GM18505 (cell line): ENCODE results near the gene PRKX.
"Not testable (repeated sequence)": the region's sequence is repeated elsewhere in the genome, so short reads cannot be mapped to it uniquely, and the experiment has no call there.

Experiments
- ATAC-seq: cut with Tn5 transposase; IDR thresholded peaks from one replicate; pipeline ENCODE4 v1.9.1; 2021; ENCODE audit not compliant: unreplicated experiment
- POLR2A ChIP-seq: IDR thresholded peaks from 4 replicates; pipeline ENCODE4 v1.6.1; 2011; ENCODE audit warnings: borderline replicate concordance; ENCODE audit not compliant: insufficient read depth, insufficient read length; ENCODE audit errors: extremely low read depth

Gene PRKX

GRCh38 chrX:3697701-3698279 lies 15.7 kb downstream of the PRKX start:
- ATAC-seq = no peak
- no peak for TF ChIP-seq POLR2A

- ATAC-seq = no peak
- TF ChIP-seq POLR2A = no peak
Measured at GRCh38 chrX:3697220-3697684, 16.2 kb downstream of the PRKX start.

GRCh38 chrX:3695536-3695935 lies 17.9 kb downstream of the PRKX start:
- no peak for TF ChIP-seq POLR2A
- ATAC-seq = no peak

GRCh38 chrX:3690140-3690539 lies 23.3 kb downstream of the PRKX start:
- ATAC-seq = no peak
- TF ChIP-seq POLR2A = no peak

- not testable (repeated sequence) for ATAC-seq
Measured at GRCh38 chrX:3683236-3683635, 30.2 kb downstream of the PRKX start.

- no peak for TF ChIP-seq POLR2A
- no peak for ATAC-seq
Measured at GRCh38 chrX:3680459-3680858, 33.0 kb downstream of the PRKX start.

GRCh38 chrX:3679669-3680068 lies 33.8 kb downstream of the PRKX start:
- no peak for TF ChIP-seq POLR2A
- ATAC-seq = no peak

- ATAC-seq = no peak
- TF ChIP-seq POLR2A = no peak
Measured at GRCh38 chrX:3678328-3678727, 35.1 kb downstream of the PRKX start.

GRCh38 chrX:3674881-3675280 lies 38.6 kb downstream of the PRKX start:
- TF ChIP-seq POLR2A = no peak
- no peak for ATAC-seq

GRCh38 chrX:3669841-3670475 lies 43.5 kb downstream of the PRKX start:
- no peak for TF ChIP-seq POLR2A
- no peak for ATAC-seq

- no peak for ATAC-seq
Measured at GRCh38 chrX:3666975-3667374, 46.5 kb downstream of the PRKX start.

GRCh38 chrX:3664921-3665320 lies 48.5 kb downstream of the PRKX start:
- TF ChIP-seq POLR2A = no peak
- no peak for ATAC-seq

More at GRCh38 chrX:3666975-3667374, 46.5 kb downstream of the PRKX start:
- no peak for TF ChIP-seq POLR2A

- peak; percentile 83 for ATAC-seq
Measured at GRCh38 chrX:3663576-3664250, 49.7 kb downstream of the PRKX start.

- no peak for ATAC-seq
Measured at GRCh38 chrX:3659761-3660160, 53.7 kb downstream of the PRKX start.

GRCh38 chrX:3655181-3655580 lies 58.3 kb downstream of the PRKX start:
- ATAC-seq = no peak
- no peak for TF ChIP-seq POLR2A

More at GRCh38 chrX:3659761-3660160, 53.7 kb downstream of the PRKX start:
- TF ChIP-seq POLR2A = no peak

- ATAC-seq = no peak
- no peak for TF ChIP-seq POLR2A
Measured at GRCh38 chrX:3653111-3653510, 60.3 kb downstream of the PRKX start.
